K562 (cell line): ENCODE data around the gene KRTAP4-16. TPM values are rescaled to one million over a fixed set of nuclear protein-coding genes. Genes with fewer than 3 reads are reported as not detected.
A peak's percentile ranks its signal among the peaks of the same experiment; 100 is the strongest.

Experiments
- ATAC-seq: fragments of 200-7000 bp; cut with Tn5 transposase; 3 replicates; pipeline ENCODE4 v1.9.1; 2020; ENCODE audit warnings: moderate library complexity
- BruUV-seq: library from RNA; stranded (reverse); fragments of 400-500 nt; replicated peaks from 2 replicates; lab custom pipeline; 2021; lab: Mats Ljungman, UMichigan
- CTCF ChIA-PET: fragments of 300-600 bp; formaldehyde crosslinking; extraction: SDS; loops from one replicate; lab custom pipeline; 2021; ENCODE audit warnings: low intra/inter-chr PET ratio; lab: Yijun Ruan, JAX
- POLR2A ChIA-PET: fragments of 300-600, 350-650 bp; sonication (Branson Sonifier 250); formaldehyde crosslinking; extraction: SDS; loops from one replicate; lab custom pipeline; 2021; ENCODE audit warnings: antibody characterized with exemption, inconsistent platforms; lab: Yijun Ruan, JAX
- DNase-seq, 4 experiments: peaks; one replicate each; pipeline versions ENCODE4 v3.0.0 to v3.0.0-alpha.2; 2011 to 2018; ENCODE audit warnings: low spot score in 3 of 4, mixed read lengths in 3 of 4; ENCODE audit errors: extremely low read depth in 1 of 4
- FAIRE-seq: peaks from 2 replicates; lab custom pipeline; 2011; peaks lifted over from hg19 to GRCh38; lab: Jason Lieb, UNC
- H2AFZ ChIP-seq: 2 replicates; pipeline ENCODE4 v1.6.0; 2011; ENCODE audit warnings: low read depth, low read length, control low read depth, inconsistent platforms
- H3K27ac ChIP-seq: fragments of 200-600 bp; 3 replicates; pipeline ENCODE4 v1.8.0; 2011; ENCODE audit warnings: low read depth, mild to moderate bottlenecking, control low read depth, inconsistent platforms, low read length, moderate library complexity, mixed read lengths; ENCODE audit errors: extremely low read depth
- H3K27me3 ChIP-seq, 2 experiments: fragments of 300-600 bp in 1 of 2; 2 replicates in 1 of 2; 3 replicates in 1 of 2; pipeline versions ENCODE4 v1.6.0 to v1.8.0; 2011; ENCODE audit warnings: inconsistent platforms in 2 of 2, low read length in 2 of 2, mild to moderate bottlenecking in 1 of 2, mixed read lengths in 1 of 2, moderate library complexity in 1 of 2; ENCODE audit not compliant: control insufficient read depth in 2 of 2, insufficient read depth in 2 of 2
- H3K36me3 ChIP-seq: fragments of 300-600 bp; 3 replicates; pipeline ENCODE4 v1.8.0; 2011; ENCODE audit warnings: mild to moderate bottlenecking, low read length, inconsistent platforms; ENCODE audit not compliant: control insufficient read depth, insufficient read depth
- H3K4me1 ChIP-seq, 2 experiments: fragments of 200-600 bp in 1 of 2; replicated peaks in 1 of 2; 2 replicates in 1 of 2; 3 replicates in 1 of 2; pipeline versions ENCODE4 v1.5.1 to v1.8.0; 2011; ENCODE audit warnings: inconsistent platforms in 2 of 2, low read length in 2 of 2, mild to moderate bottlenecking in 1 of 2, mixed read lengths in 1 of 2, moderate library complexity in 1 of 2; ENCODE audit not compliant: control insufficient read depth in 2 of 2, insufficient read depth in 2 of 2
- H3K4me2 ChIP-seq: 2 replicates; pipeline ENCODE4 v1.6.1; 2011; ENCODE audit warnings: low read length, control low read depth, inconsistent platforms, mixed read lengths; ENCODE audit not compliant: insufficient read depth
- H3K4me3 ChIP-seq: fragments of 200-600 bp; sonication (generic), shearing (Covaris generic); 2 replicates; pipeline ENCODE4 v1.5.1; 2016; ENCODE audit warnings: control low read depth, inconsistent platforms
- H3K79me2 ChIP-seq: fragments of 200-600 bp; 3 replicates; pipeline ENCODE4 v1.8.0; 2011; ENCODE audit warnings: low read length, inconsistent platforms; ENCODE audit not compliant: control insufficient read depth, insufficient read depth
- H3K9ac ChIP-seq, 2 experiments: 2 replicates each; pipeline versions ENCODE4 v1.6.0 to v1.6.1; 2011; ENCODE audit warnings: low read depth in 2 of 2, low read length in 2 of 2, control low read depth in 1 of 2, inconsistent platforms in 1 of 2, mild to moderate bottlenecking in 1 of 2, mixed read lengths in 1 of 2; ENCODE audit not compliant: insufficient read depth in 1 of 2
- H3K9me1 ChIP-seq: one replicate; pipeline ENCODE4 v1.6.0; 2011; ENCODE audit warnings: inconsistent platforms, mild to moderate bottlenecking, low read length, moderate library complexity; ENCODE audit not compliant: control insufficient read depth, insufficient read depth
- H3K9me3 ChIP-seq: replicated peaks from 2 replicates; pipeline ENCODE4 v1.5.1; 2011; ENCODE audit warnings: low read depth, low read length, inconsistent platforms; ENCODE audit not compliant: control insufficient read depth, insufficient read depth
- H4K20me1 ChIP-seq: replicated peaks from 2 replicates; pipeline ENCODE4 v1.6.1; 2011; ENCODE audit warnings: low read length, inconsistent platforms, mixed read lengths; ENCODE audit not compliant: control insufficient read depth, insufficient read depth
- CHD2 ChIP-seq: IDR thresholded peaks from 2 replicates; pipeline ENCODE4 v1.6.1; 2011; ENCODE audit warnings: low read depth, low read length
- ELF4 ChIP-seq: fragments of 450-650 bp; formaldehyde crosslinking; IDR thresholded peaks from 2 replicates; pipeline ENCODE4 v1.4.0; 2022; ENCODE audit warnings: missing genetic modification characterization
- HNRNPK ChIP-seq: fragments of 200-400 bp; formaldehyde crosslinking; IDR thresholded peaks from one replicate; pipeline ENCODE4 v1.6.1; 2018; ENCODE audit warnings: mild to moderate bottlenecking, low read depth, low read length; ENCODE audit not compliant: poor library complexity, severe bottlenecking
- MYBL2 ChIP-seq, 2 experiments: fragments of 450-650 bp in 1 of 2; sonication (generic) in 1 of 2; formaldehyde crosslinking in 1 of 2; IDR thresholded peaks; 2 replicates each; pipeline versions ENCODE4 v1.6.1 to v1.8.1; 2017 to 2022; ENCODE audit warnings: borderline replicate concordance in 1 of 2, inconsistent platforms in 1 of 2, low read depth in 1 of 2, mild to moderate bottlenecking in 1 of 2, missing genetic modification reagents in 1 of 2, moderate library complexity in 1 of 2
- TAL1 ChIP-seq: fragments of 450-650 bp; IDR thresholded peaks from 2 replicates; pipeline ENCODE4 v1.6.1; 2016; ENCODE audit warnings: mild to moderate bottlenecking
- TEAD4 ChIP-seq, 2 experiments: sonication (generic) in 1 of 2; formaldehyde crosslinking in 1 of 2; IDR thresholded peaks; 2 replicates each; pipeline versions ENCODE4 v1.6.1 to v1.8.0; 2012 to 2022; ENCODE audit warnings: borderline replicate concordance in 1 of 2, inconsistent platforms in 1 of 2, low read length in 1 of 2, mild to moderate bottlenecking in 1 of 2, missing genetic modification reagents in 1 of 2
- TFAM ChIP-seq: fragments of 250-450 bp; sonication (Bioruptor Pico); conservative IDR thresholded peaks from 2 replicates; pipeline ENCODE4 v1.5.0; 2021; ENCODE audit warnings: mild to moderate bottlenecking, moderate library complexity
- WHSC1 ChIP-seq: IDR thresholded peaks from one replicate; pipeline ENCODE4 v1.6.1; 2012; ENCODE audit warnings: low read length, control low read depth, inconsistent platforms
- ZNF197 ChIP-seq: fragments of 200-800 bp; sonication (Bioruptor generic); IDR thresholded peaks from 2 replicates; pipeline ENCODE4 v1.6.1; 2016; ENCODE audit warnings: low read depth, missing genetic modification characterization, missing compliant biosample characterization
- WGBS: fragments of 100-300 bp; shearing (Covaris generic); methylation state at CpG from one replicate; pipeline ENCODE4 v1.1.6; 2016; ENCODE audit warnings: low coverage, mixed read lengths; ENCODE audit not compliant: insufficient coverage; ENCODE audit errors: missing lambda C conversion rate; 5-methylcytosine and 5-hydroxymethylcytosine counted together
- in situ Hi-C: fragments of 300-500 bp; cut with MboI; formaldehyde crosslinking; loops from 4 replicates; pipeline ENCODE4 v1.15.0; 2018; ENCODE audit warnings: inconsistent platforms, mixed read lengths
- intact Hi-C: fragments of 100-400 bp; cut with micrococcal nuclease; formaldehyde crosslinking; loops from 2 replicates; pipeline ENCODE4 v1.14.2; 2022
- polyA plus RNA-seq, 8 experiments: library from polyadenylated mRNA; depleted of rRNA in 4 of 8; stranded (reverse) in 5 of 8; unstranded in 3 of 8; fragments of >200 nt; fragmentation: Nextera tagmentation in 2 of 8; fragmentation: Illumina TruSeq in 1 of 8; extraction: Ambion mirVana in 2 of 8; extraction: Trizol in 1 of 8; gene quantifications; 2 replicates each; pipeline versions ENCODE4 v1.2.1 to v1.2.3, GENCODE V29; 2011 to 2014; ENCODE audit warnings: inconsistent platforms in 1 of 8, missing spikeins in 1 of 8
- total RNA-seq, 7 experiments: library from RNA; depleted of rRNA in 6 of 7; stranded (reverse); fragments of >200 nt in 6 of 7; fragmentation: Illumina TruSeq in 2 of 7; extraction: Trizol in 2 of 7; gene quantifications; 2 replicates each; pipeline versions ENCODE4 v1.2.1 to v1.2.3, GENCODE V29; 2011 to 2021; ENCODE audit warnings: low replicate concordance in 1 of 7
- TF ChIP-seq, protein P1 (sequence below): IDR thresholded peaks from 2 replicates; pipeline ENCODE4 v1.6.1; 2016; ENCODE audit warnings: missing genetic modification characterization, missing compliant biosample characterization
- TF ChIP-seq, protein P2 (sequence below), 3 experiments: IDR thresholded peaks in 2 of 3; conservative IDR thresholded peaks in 1 of 3; 2 replicates each; pipeline ENCODE4 v1.5.1; 2011 to 2012; ENCODE audit warnings: low read length in 3 of 3, mild to moderate bottlenecking in 3 of 3, control low read depth in 2 of 3, improper control_type of control experiment in 1 of 3, inconsistent platforms in 1 of 3, low read depth in 1 of 3, mixed read lengths in 1 of 3, moderate library complexity in 1 of 3; ENCODE audit not compliant: insufficient read depth in 2 of 3

KRTAP4-16 gene
- total and polyA plus RNA-seq, 9 of the 15 experiments (the other 6 are each of a cell fraction or from before 2014, with no cell fraction given): not detected

DNA sequence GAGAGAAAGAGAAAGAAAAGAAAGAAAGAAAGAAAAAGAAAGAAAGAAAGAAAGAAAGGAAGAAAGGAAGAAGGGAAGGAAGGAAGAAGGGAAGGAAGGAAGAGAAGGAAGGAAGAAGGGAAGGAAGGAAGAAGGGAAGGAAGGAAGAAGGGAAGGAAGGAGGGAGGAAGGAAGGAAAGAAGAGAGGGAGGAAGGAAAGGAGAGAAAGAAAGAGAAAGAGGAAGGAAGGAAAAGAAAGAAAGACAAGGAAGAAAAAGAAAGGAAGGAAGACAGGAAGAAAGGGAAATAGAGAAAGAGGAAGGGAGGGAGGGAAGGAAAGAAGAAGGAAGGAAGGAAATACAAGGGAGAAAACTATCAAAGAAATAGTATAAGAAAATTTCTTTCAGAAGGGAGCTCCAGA, 25.2 kb downstream of the KRTAP4-16 start:
- no peak overlapping the region for H3K27ac ChIP-seq
- DNase-seq: no peak
- no peak for ATAC-seq
- no peak for FAIRE-seq
- H3K79me2 ChIP-seq: no peaks in the 10 kb centered on the region
- H3K36me3 ChIP-seq: no peaks in the 10 kb centered on the region
- no peak overlapping the region for H3K9ac ChIP-seq
- no TSS peak for BruUV-seq
- in situ Hi-C loops (no loop called here), intact Hi-C loops (no loop called here)
- H3K9me3 ChIP-seq: no peaks in the 10 kb centered on the region
- POLR2A ChIA-PET: no interaction called here
- H4K20me1 ChIP-seq: no peaks in the 10 kb centered on the region
- no peaks in the 10 kb centered on the region for H3K27me3 ChIP-seq
- no peak overlapping the region for H3K4me3 ChIP-seq
- no peak overlapping the region for H3K4me2 ChIP-seq
- H3K9me1 ChIP-seq: no peaks in the 10 kb centered on the region
- no peak for TF ChIP-seq ZNF197
- TF ChIP-seq, protein P1, sequence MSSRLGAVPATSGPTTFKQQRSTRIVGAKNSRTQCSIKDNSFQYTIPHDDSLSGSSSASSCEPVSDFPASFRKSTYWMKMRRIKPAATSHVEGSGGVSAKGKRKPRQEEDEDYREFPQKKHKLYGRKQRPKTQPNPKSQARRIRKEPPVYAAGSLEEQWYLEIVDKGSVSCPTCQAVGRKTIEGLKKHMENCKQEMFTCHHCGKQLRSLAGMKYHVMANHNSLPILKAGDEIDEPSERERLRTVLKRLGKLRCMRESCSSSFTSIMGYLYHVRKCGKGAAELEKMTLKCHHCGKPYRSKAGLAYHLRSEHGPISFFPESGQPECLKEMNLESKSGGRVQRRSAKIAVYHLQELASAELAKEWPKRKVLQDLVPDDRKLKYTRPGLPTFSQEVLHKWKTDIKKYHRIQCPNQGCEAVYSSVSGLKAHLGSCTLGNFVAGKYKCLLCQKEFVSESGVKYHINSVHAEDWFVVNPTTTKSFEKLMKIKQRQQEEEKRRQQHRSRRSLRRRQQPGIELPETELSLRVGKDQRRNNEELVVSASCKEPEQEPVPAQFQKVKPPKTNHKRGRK (tag): peak; percentile 87
- TF ChIP-seq ELF4 (CRISPR knock-in tag): 0 out of 2 replicates have a peak, but pooled peaks have one; percentile 44
- TF ChIP-seq, all 486 proteins: peak for 2
- CTCF ChIA-PET: no interaction called here
- no peak overlapping the region for H2AFZ ChIP-seq
- no peaks in the 10 kb centered on the region for H3K4me1 ChIP-seq

GRCh38 chr17:41073676-41074075, 28.3 kb downstream of the KRTAP4-16 start:
- no peak overlapping the region for H3K4me3 ChIP-seq
- ChIA-PET CTCF (no interaction called here), POLR2A (no interaction called here)
- ATAC-seq: no peak
- H3K27ac ChIP-seq: no peak overlapping the region
- WGBS: 0% methylated on average over 2 of the region's 2 CpGs
- H3K4me2 ChIP-seq: no peak overlapping the region
- no peak for FAIRE-seq
- in situ Hi-C loops (no loop called here), intact Hi-C loops (no loop called here)
- no peaks in the 10 kb centered on the region for H3K9me3 ChIP-seq
- no peaks in the 10 kb centered on the region for H3K4me1 ChIP-seq
- no peaks in the 10 kb centered on the region for H3K9me1 ChIP-seq
- no peaks in the 10 kb centered on the region for H3K79me2 ChIP-seq
- H3K36me3 ChIP-seq: no peaks in the 10 kb centered on the region
- H2AFZ ChIP-seq: no peak overlapping the region
- H3K9ac ChIP-seq: no peak overlapping the region
- no TSS peak for BruUV-seq
- no peaks in the 10 kb centered on the region for H4K20me1 ChIP-seq
- no peaks in the 10 kb centered on the region; a peak in 1 of 5 replicates for H3K27me3 ChIP-seq
- no peak for DNase-seq
- TF ChIP-seq TFAM (CRISPR knock-in tag) (no peak), TEAD4 (IDR thresholded peaks at IDR 0.05; ENCODE audit: low read length) (no peak), TEAD4 (CRISPR knock-in tag; IDR thresholded peaks at IDR 0.05; ENCODE audit: borderline replicate concordance) (no peak), MYBL2 (IDR thresholded peaks at IDR 0.05; ENCODE audit: low read depth) (no peak), MYBL2 (CRISPR knock-in tag; IDR thresholded peaks at IDR 0.05; ENCODE audit: borderline replicate concordance) (no peak), HNRNPK (no peak), CHD2 (no peak), WHSC1 (no peak), TAL1 (no peak)
- TF ChIP-seq, protein P2, sequence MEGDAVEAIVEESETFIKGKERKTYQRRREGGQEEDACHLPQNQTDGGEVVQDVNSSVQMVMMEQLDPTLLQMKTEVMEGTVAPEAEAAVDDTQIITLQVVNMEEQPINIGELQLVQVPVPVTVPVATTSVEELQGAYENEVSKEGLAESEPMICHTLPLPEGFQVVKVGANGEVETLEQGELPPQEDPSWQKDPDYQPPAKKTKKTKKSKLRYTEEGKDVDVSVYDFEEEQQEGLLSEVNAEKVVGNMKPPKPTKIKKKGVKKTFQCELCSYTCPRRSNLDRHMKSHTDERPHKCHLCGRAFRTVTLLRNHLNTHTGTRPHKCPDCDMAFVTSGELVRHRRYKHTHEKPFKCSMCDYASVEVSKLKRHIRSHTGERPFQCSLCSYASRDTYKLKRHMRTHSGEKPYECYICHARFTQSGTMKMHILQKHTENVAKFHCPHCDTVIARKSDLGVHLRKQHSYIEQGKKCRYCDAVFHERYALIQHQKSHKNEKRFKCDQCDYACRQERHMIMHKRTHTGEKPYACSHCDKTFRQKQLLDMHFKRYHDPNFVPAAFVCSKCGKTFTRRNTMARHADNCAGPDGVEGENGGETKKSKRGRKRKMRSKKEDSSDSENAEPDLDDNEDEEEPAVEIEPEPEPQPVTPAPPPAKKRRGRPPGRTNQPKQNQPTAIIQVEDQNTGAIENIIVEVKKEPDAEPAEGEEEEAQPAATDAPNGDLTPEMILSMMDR (IDR thresholded peaks at IDR 0.05 in 2 of 3, conservative IDR thresholded peaks at IDR 0.05 in 1 of 3; ENCODE audit: insufficient read depth in 2 of 3, low read depth in 1 of 3, low read length in 3 of 3): no peak
